ENCODE data around the gene BACE1. TPM values are rescaled to one million over a fixed set of nuclear protein-coding genes. Genes with fewer than 3 reads are reported as not detected.

Gene BACE1
- total RNA-seq, 1 experiment from 2014 or later: 13.7 TPM

- DNase-seq (ENCODE audit: low spot score): no peak
- Histone ChIP-seq H3K27ac (ENCODE audit: low read depth, low read length, poor library complexity, severe bottlenecking) (no peak overlapping the region), H3K27me3 (replicated peaks; ENCODE audit: insufficient read depth, low read depth, low read length, poor library complexity) (no peaks in the 10 kb centered on the region), H3K4me1 (ENCODE audit: insufficient read depth, low read length, poor library complexity, severe bottlenecking) (no peaks in the 10 kb centered on the region), H3K4me3 (ENCODE audit: low read depth, low read length, poor library complexity, severe bottlenecking) (no peak overlapping the region), H3K36me3 (ENCODE audit: insufficient read depth, low read length, poor library complexity, severe bottlenecking) (peaks cover 7% of the 10 kb centered on the region), H3K9me3 (ENCODE audit: low read depth, low read length, poor library complexity, severe bottlenecking) (no peaks in the 10 kb centered on the region)
- ChIA-PET POLR2A (ENCODE audit: low non-redundant PET) (no interaction called here), CTCF (no interaction called here)
- TF ChIP-seq EZH2 (IDR thresholded peaks at IDR 0.05; ENCODE audit: borderline replicate concordance, low read depth, low read length, poor library complexity, severe bottlenecking) (no peak), CTCF (conservative IDR thresholded peaks at IDR 0.05; ENCODE audit: low read depth, low read length) (no peak)
- intact Hi-C loops (cut with micrococcal nuclease; ENCODE audit: unreplicated experiment): no loop called here
- BruUV-seq (replicated peaks): no TSS peak
Observed at GRCh38 chr11:117258576-117258975, 57.5 kb downstream of the BACE1 start.

GRCh38 chr11:117256573-117256972 lies 59.5 kb downstream of the BACE1 start:
- CTCF ChIA-PET: no interaction called here

GRCh38 chr11:117255966-117256365 lies 60.1 kb downstream of the BACE1 start:
- POLR2A ChIA-PET (ENCODE audit: low non-redundant PET): no interaction called here
- no peak overlapping the region for H3K4me3 ChIP-seq (ENCODE audit: low read depth, low read length, poor library complexity, severe bottlenecking)
- H3K9me3 ChIP-seq (ENCODE audit: low read depth, low read length, poor library complexity, severe bottlenecking): no peaks in the 10 kb centered on the region
- H3K4me1 ChIP-seq (ENCODE audit: insufficient read depth, low read length, poor library complexity, severe bottlenecking): no peaks in the 10 kb centered on the region
- DNase-seq (ENCODE audit: low spot score): no peak
- no peaks in the 10 kb centered on the region for H3K27me3 ChIP-seq (replicated peaks; ENCODE audit: insufficient read depth, low read depth, low read length, poor library complexity)
- no TSS peak for BruUV-seq (replicated peaks)
- intact Hi-C loops (cut with micrococcal nuclease; ENCODE audit: unreplicated experiment): no loop called here
- peaks cover 14% of the 10 kb centered on the region for H3K36me3 ChIP-seq (ENCODE audit: insufficient read depth, low read length, poor library complexity, severe bottlenecking)
- no peak overlapping the region for H3K27ac ChIP-seq (ENCODE audit: low read depth, low read length, poor library complexity, severe bottlenecking)
- CTCF ChIA-PET: no interaction called here
- no peak for TF ChIP-seq CTCF (conservative IDR thresholded peaks at IDR 0.05; ENCODE audit: low read depth, low read length)
- TF ChIP-seq EZH2 (IDR thresholded peaks at IDR 0.05; ENCODE audit: borderline replicate concordance, low read depth, low read length, poor library complexity, severe bottlenecking): no peak

More at GRCh38 chr11:117256573-117256972, 59.5 kb downstream of the BACE1 start:
- H3K27me3 ChIP-seq (replicated peaks; ENCODE audit: insufficient read depth, low read depth, low read length, poor library complexity): no peaks in the 10 kb centered on the region
- TF ChIP-seq EZH2 (IDR thresholded peaks at IDR 0.05; ENCODE audit: borderline replicate concordance, low read depth, low read length, poor library complexity, severe bottlenecking): no peak
- no peak for TF ChIP-seq CTCF (conservative IDR thresholded peaks at IDR 0.05; ENCODE audit: low read depth, low read length)
- DNase-seq (ENCODE audit: low spot score): no peak
- BruUV-seq (replicated peaks): no TSS peak
- H3K27ac ChIP-seq (ENCODE audit: low read depth, low read length, poor library complexity, severe bottlenecking): no peak overlapping the region
- intact Hi-C loops (cut with micrococcal nuclease; ENCODE audit: unreplicated experiment): no loop called here
- POLR2A ChIA-PET (ENCODE audit: low non-redundant PET): interaction anchor here (0.6 kb wide), 1 partner anchor 31 kb away, joined by 8 read pairs; no protein-coding TSS in a partner anchor
- H3K4me1 ChIP-seq (ENCODE audit: insufficient read depth, low read length, poor library complexity, severe bottlenecking): no peaks in the 10 kb centered on the region
- H3K4me3 ChIP-seq (ENCODE audit: low read depth, low read length, poor library complexity, severe bottlenecking): no peak overlapping the region
- H3K36me3 ChIP-seq (ENCODE audit: insufficient read depth, low read length, poor library complexity, severe bottlenecking): peaks cover 14% of the 10 kb centered on the region
- no peaks in the 10 kb centered on the region for H3K9me3 ChIP-seq (ENCODE audit: low read depth, low read length, poor library complexity, severe bottlenecking)

Data from A673 (cell line).